ENCODE measurements around the gene EPHB1.

EPHB1 gene

DNA sequence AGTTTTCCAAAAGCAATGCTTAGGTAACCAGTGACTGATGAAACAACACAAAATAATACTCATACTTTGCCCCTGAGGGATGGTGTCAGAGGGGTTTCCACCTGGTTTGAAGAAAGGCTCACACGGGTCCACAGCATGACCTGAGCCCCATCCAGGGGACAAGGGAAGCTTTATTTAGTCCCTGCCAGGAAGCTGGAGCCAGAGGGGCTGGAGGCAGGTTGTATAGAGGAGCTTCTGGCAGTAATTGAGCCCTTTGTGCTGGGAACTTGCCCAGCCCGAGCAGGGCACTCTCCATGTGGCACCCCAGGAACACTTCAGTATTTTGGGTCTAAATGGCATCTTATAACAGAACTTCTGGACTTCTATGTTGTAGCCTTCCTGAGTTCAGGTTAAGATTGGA lies 39.2 kb upstream of the EPHB1 start:
- DNase-seq (ENCODE audit: insufficient read length, low spot score), result no peak
- no peak for FAIRE-seq
- TF ChIP-seq POU2F2 (IDR thresholded peaks at IDR 0.05; ENCODE audit: low read depth, low read length), result no peak
- no peak for TF ChIP-seq TAF1 (IDR thresholded peaks at IDR 0.05; ENCODE audit: low read depth, low read length)
- TF ChIP-seq PAX5 (IDR thresholded peaks at IDR 0.05; ENCODE audit: insufficient read depth, low read length, severe bottlenecking), result no peak
- no peak for TF ChIP-seq SPI1 (IDR thresholded peaks at IDR 0.05; ENCODE audit: low read depth, low read length)
- no peak for TF ChIP-seq POLR2A (IDR thresholded peaks at IDR 0.05; ENCODE audit: low read depth, low read length)
- TF ChIP-seq POLR2AphosphoS5 (IDR thresholded peaks at IDR 0.05; ENCODE audit: low read depth, low read length), result no peak

DNA sequence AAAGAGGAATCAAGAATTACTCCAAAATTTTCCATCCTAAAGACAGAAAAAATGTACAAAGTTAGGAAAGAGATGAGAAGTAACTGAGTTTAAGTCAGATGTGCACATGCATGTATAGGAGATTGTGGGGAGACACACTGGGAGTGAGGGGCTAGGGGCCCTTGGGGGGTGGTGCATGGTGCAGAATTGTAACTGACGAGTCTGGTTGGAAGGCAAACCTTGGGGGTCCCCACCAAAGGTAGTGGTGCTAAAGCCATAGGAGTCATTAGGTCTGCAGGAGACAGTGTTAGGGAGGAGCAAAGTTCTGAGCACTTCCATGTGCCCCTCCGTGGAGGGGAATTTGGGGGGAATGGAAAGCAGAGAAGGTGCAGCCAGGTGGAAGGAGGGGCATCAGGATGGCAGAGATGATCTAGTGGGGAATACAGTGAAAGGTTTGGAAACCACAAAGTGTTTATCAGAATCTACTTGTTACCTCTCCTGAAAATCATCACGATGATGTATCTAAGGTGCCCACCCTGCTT lies 37.5 kb upstream of the EPHB1 start:
- DNase-seq (ENCODE audit: insufficient read length, low spot score) (no peak), FAIRE-seq (no peak)
- TF ChIP-seq TAF1 (IDR thresholded peaks at IDR 0.05; ENCODE audit: low read depth, low read length) (no peak), PAX5 (IDR thresholded peaks at IDR 0.05; ENCODE audit: insufficient read depth, low read length, severe bottlenecking) (no peak), POU2F2 (IDR thresholded peaks at IDR 0.05; ENCODE audit: low read depth, low read length) (no peak), SPI1 (IDR thresholded peaks at IDR 0.05; ENCODE audit: low read depth, low read length) (no peak), POLR2AphosphoS5 (IDR thresholded peaks at IDR 0.05; ENCODE audit: low read depth, low read length) (no peak), POLR2A (IDR thresholded peaks at IDR 0.05; ENCODE audit: low read depth, low read length) (no peak)

- TF ChIP-seq POLR2A (IDR thresholded peaks at IDR 0.05; ENCODE audit: low read depth, low read length), result no peak
- no peak for TF ChIP-seq PAX5 (IDR thresholded peaks at IDR 0.05; ENCODE audit: insufficient read depth, low read length, severe bottlenecking)
- no peak for TF ChIP-seq POU2F2 (IDR thresholded peaks at IDR 0.05; ENCODE audit: low read depth, low read length)
- no peak for TF ChIP-seq SPI1 (IDR thresholded peaks at IDR 0.05; ENCODE audit: low read depth, low read length)
- TF ChIP-seq TAF1 (IDR thresholded peaks at IDR 0.05; ENCODE audit: low read depth, low read length), result no peak
- no peak for TF ChIP-seq POLR2AphosphoS5 (IDR thresholded peaks at IDR 0.05; ENCODE audit: low read depth, low read length)
- FAIRE-seq (no peak), DNase-seq (ENCODE audit: insufficient read length, low spot score) (no peak)
Measured at GRCh38 chr3:134761213-134761612, 33.8 kb upstream of the EPHB1 start.

DNA sequence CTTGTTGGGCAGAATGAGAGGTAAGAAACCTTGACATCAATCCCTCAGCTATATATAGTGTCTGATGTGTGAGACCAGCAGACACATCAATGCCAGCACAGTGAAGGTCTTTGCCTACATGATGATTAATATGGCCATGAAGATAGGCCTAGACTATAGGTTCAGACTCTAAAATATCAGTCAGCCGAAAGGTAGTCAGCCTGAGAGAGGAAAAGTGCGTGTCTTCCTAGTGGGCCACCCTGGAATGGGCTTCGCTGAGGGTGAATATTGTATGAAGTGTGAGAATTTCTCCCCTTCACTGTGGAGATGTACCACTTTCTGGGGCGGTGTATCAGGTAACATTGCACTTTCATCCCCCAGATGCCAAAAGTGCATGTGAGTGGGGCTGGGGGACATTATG lies 33.0 kb upstream of the EPHB1 start:
- DNase-seq (ENCODE audit: insufficient read length, low spot score), result no peak
- TF ChIP-seq POLR2A (IDR thresholded peaks at IDR 0.05; ENCODE audit: low read depth, low read length) (no peak), TAF1 (IDR thresholded peaks at IDR 0.05; ENCODE audit: low read depth, low read length) (no peak), POU2F2 (IDR thresholded peaks at IDR 0.05; ENCODE audit: low read depth, low read length) (no peak), POLR2AphosphoS5 (IDR thresholded peaks at IDR 0.05; ENCODE audit: low read depth, low read length) (no peak), PAX5 (IDR thresholded peaks at IDR 0.05; ENCODE audit: insufficient read depth, low read length, severe bottlenecking) (no peak), SPI1 (IDR thresholded peaks at IDR 0.05; ENCODE audit: low read depth, low read length) (no peak)
- no peak for FAIRE-seq

DNA sequence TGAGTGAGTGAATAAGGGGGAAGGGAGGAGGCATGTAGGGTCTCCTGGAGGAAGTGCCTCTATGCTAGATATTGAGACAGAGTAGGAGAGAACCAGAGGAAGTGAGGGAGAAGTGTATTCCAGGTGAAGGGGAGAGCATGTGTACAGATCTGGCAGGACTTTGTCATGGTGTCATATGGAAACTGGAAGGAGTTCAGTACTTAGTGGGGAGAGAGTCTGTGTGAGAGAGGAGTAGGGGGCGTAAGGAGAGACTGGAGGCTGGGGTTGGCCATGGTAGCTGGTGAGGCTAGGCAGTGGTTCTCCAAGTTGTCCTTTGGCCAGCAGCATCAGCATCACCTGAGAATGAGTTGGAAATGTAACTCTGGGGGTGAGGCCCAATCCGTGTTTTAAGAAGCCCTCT lies 29.6 kb upstream of the EPHB1 start:
- TF ChIP-seq PAX5 (IDR thresholded peaks at IDR 0.05; ENCODE audit: insufficient read depth, low read length, severe bottlenecking) (no peak), POU2F2 (IDR thresholded peaks at IDR 0.05; ENCODE audit: low read depth, low read length) (no peak), POLR2AphosphoS5 (IDR thresholded peaks at IDR 0.05; ENCODE audit: low read depth, low read length) (no peak), TAF1 (IDR thresholded peaks at IDR 0.05; ENCODE audit: low read depth, low read length) (no peak), SPI1 (IDR thresholded peaks at IDR 0.05; ENCODE audit: low read depth, low read length) (no peak), POLR2A (IDR thresholded peaks at IDR 0.05; ENCODE audit: low read depth, low read length) (no peak)
- DNase-seq (ENCODE audit: insufficient read length, low spot score) (no peak), FAIRE-seq (no peak)

GRCh38 chr3:134766290-134766689 lies 28.8 kb upstream of the EPHB1 start:
- no peak for TF ChIP-seq PAX5 (IDR thresholded peaks at IDR 0.05; ENCODE audit: insufficient read depth, low read length, severe bottlenecking)
- TF ChIP-seq SPI1 (IDR thresholded peaks at IDR 0.05; ENCODE audit: low read depth, low read length), result no peak
- TF ChIP-seq POLR2AphosphoS5 (IDR thresholded peaks at IDR 0.05; ENCODE audit: low read depth, low read length), result no peak
- TF ChIP-seq TAF1 (IDR thresholded peaks at IDR 0.05; ENCODE audit: low read depth, low read length), result no peak
- TF ChIP-seq POU2F2 (IDR thresholded peaks at IDR 0.05; ENCODE audit: low read depth, low read length), result no peak
- TF ChIP-seq POLR2A (IDR thresholded peaks at IDR 0.05; ENCODE audit: low read depth, low read length), result no peak
- DNase-seq (ENCODE audit: insufficient read length, low spot score) (no peak), FAIRE-seq (no peak)

DNA sequence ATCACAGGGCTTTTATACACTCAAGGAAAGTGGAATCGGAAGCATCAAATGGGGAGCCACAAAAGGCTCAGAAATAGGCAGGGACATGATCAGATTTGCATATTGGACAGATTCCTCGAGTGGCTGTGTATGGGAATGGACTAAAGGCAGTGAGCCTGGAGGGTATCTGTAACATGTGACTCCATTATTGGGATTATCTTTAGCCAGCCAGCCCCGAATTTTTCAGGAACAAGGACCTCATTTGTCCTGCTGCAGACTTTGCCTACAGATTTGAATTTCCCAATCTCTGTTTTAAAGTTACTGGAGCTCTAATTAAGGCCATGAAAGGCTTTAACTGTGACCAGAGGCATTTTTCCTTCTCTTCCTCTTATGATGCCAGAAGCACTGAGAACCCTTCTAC lies 26.9 kb upstream of the EPHB1 start:
- TF ChIP-seq POU2F2 (IDR thresholded peaks at IDR 0.05; ENCODE audit: low read depth, low read length), result no peak
- no peak for TF ChIP-seq POLR2A (IDR thresholded peaks at IDR 0.05; ENCODE audit: low read depth, low read length)
- no peak for TF ChIP-seq TAF1 (IDR thresholded peaks at IDR 0.05; ENCODE audit: low read depth, low read length)
- TF ChIP-seq SPI1 (IDR thresholded peaks at IDR 0.05; ENCODE audit: low read depth, low read length), result no peak
- no peak for TF ChIP-seq POLR2AphosphoS5 (IDR thresholded peaks at IDR 0.05; ENCODE audit: low read depth, low read length)
- no peak for TF ChIP-seq PAX5 (IDR thresholded peaks at IDR 0.05; ENCODE audit: insufficient read depth, low read length, severe bottlenecking)
- no peak for DNase-seq (ENCODE audit: insufficient read length, low spot score)
- no peak for FAIRE-seq

GRCh38 chr3:134768837-134769236 lies 26.2 kb upstream of the EPHB1 start:
- DNase-seq (ENCODE audit: insufficient read length, low spot score), result no peak
- TF ChIP-seq PAX5 (IDR thresholded peaks at IDR 0.05; ENCODE audit: insufficient read depth, low read length, severe bottlenecking) (no peak), POLR2A (IDR thresholded peaks at IDR 0.05; ENCODE audit: low read depth, low read length) (no peak), POLR2AphosphoS5 (IDR thresholded peaks at IDR 0.05; ENCODE audit: low read depth, low read length) (no peak), POU2F2 (IDR thresholded peaks at IDR 0.05; ENCODE audit: low read depth, low read length) (no peak), SPI1 (IDR thresholded peaks at IDR 0.05; ENCODE audit: low read depth, low read length) (no peak), TAF1 (IDR thresholded peaks at IDR 0.05; ENCODE audit: low read depth, low read length) (no peak)
- no peak for FAIRE-seq

DNA sequence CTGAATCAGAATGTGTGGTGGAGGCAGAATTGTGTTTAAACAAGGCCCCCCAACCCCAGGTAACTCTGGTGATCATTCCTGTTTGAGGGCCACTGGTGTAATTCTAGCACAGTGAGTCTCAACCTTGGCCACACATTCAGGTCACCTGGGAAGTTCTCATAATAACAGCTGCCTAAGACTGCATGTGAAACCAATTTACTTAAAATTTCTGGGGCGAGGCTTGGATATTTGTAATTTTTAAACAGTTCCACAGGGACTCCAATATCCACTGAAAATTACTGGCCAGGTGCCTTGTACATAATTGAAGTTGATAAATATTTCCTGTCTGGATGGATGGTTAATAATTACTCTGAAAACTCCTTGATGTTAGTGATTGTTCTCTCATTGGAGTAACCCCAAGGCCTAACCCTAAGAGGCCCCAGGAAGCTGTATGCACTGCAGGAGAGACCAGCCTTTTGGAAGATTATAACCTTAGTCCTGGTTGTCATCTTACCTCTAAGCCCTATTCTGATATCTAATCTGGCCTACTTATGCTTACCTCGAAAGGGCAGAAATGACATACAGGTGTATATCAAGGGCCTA lies 25.7 kb upstream of the EPHB1 start:
- no peak for DNase-seq (ENCODE audit: insufficient read length, low spot score)
- FAIRE-seq, result no peak
- TF ChIP-seq TAF1 (IDR thresholded peaks at IDR 0.05; ENCODE audit: low read depth, low read length) (no peak), POLR2AphosphoS5 (IDR thresholded peaks at IDR 0.05; ENCODE audit: low read depth, low read length) (no peak), POU2F2 (IDR thresholded peaks at IDR 0.05; ENCODE audit: low read depth, low read length) (no peak), PAX5 (IDR thresholded peaks at IDR 0.05; ENCODE audit: insufficient read depth, low read length, severe bottlenecking) (no peak), SPI1 (IDR thresholded peaks at IDR 0.05; ENCODE audit: low read depth, low read length) (no peak), POLR2A (IDR thresholded peaks at IDR 0.05; ENCODE audit: low read depth, low read length) (no peak)

Data from GM12891 (cell line).